NCI-H526 (cell line): ENCODE results near the gene PUM1.

Experiments used
- DNase-seq, 2 experiments: peaks; one replicate each; lab custom pipeline; 2025; lab: John Stamatoyannopoulos, UW

PUM1 gene

GRCh38 chr1:30906631-30907441 is 158.7 kb downstream of the PUM1 start:
- DNase-seq, result no peak

- peak in 1 of 2 experiments; percentile 47 for DNase-seq
These were observed 159.4 kb downstream of the PUM1 start for GRCh38 chr1:30905916-30906620.

GRCh38 chr1:30905403-30905802 is 160.1 kb downstream of the PUM1 start:
- no peak for DNase-seq

- DNase-seq, result no peak
These were observed 160.6 kb downstream of the PUM1 start for GRCh38 chr1:30904962-30905335.

- peak in 1 of 2 experiments; percentile 33 for DNase-seq
These were observed 161.1 kb downstream of the PUM1 start for GRCh38 chr1:30904191-30904961.

GRCh38 chr1:30903343-30904034 is 162.0 kb downstream of the PUM1 start:
- peak in 1 of 2 experiments; percentile 35 for DNase-seq

- DNase-seq, result peak in 1 of 2 experiments; percentile 39
These were observed 162.8 kb downstream of the PUM1 start for GRCh38 chr1:30902593-30903290.

GRCh38 chr1:30901798-30902581 is 163.5 kb downstream of the PUM1 start:
- DNase-seq, result no peak

GRCh38 chr1:30900931-30901560 is 164.5 kb downstream of the PUM1 start:
- peak in 1 of 2 experiments; percentile 54 for DNase-seq

- DNase-seq, result no peak
These were observed 165.0 kb downstream of the PUM1 start for GRCh38 chr1:30900486-30900885.

- DNase-seq, result peak in 1 of 2 experiments; percentile 31
These were observed 165.7 kb downstream of the PUM1 start for GRCh38 chr1:30899577-30900389.

- no peak for DNase-seq
These were observed 167.3 kb downstream of the PUM1 start for GRCh38 chr1:30898031-30898815.

GRCh38 chr1:30896905-30897304 is 168.6 kb downstream of the PUM1 start:
- no peak for DNase-seq

GRCh38 chr1:30895944-30896660 is 169.4 kb downstream of the PUM1 start:
- no peak for DNase-seq

- no peak for DNase-seq
These were observed 170.1 kb downstream of the PUM1 start for GRCh38 chr1:30895382-30895943.

GRCh38 chr1:30894508-30894973 is 171.0 kb downstream of the PUM1 start:
- DNase-seq, result no peak
